ENCODE measurements around the gene ZNF831.

- TF ChIP-seq POLR2A (IDR thresholded peaks at IDR 0.05; ENCODE audit: low read depth, low read length) (no peak), POLR2AphosphoS5 (IDR thresholded peaks at IDR 0.05; ENCODE audit: low read depth, low read length) (no peak), SPI1 (IDR thresholded peaks at IDR 0.05; ENCODE audit: low read depth, low read length) (no peak), TAF1 (IDR thresholded peaks at IDR 0.05; ENCODE audit: low read depth, low read length) (no peak), POU2F2 (IDR thresholded peaks at IDR 0.05; ENCODE audit: low read depth, low read length) (no peak), PAX5 (IDR thresholded peaks at IDR 0.05; ENCODE audit: insufficient read depth, low read length, severe bottlenecking) (no peak)
Measured at GRCh38 chr20:59219211-59219610, 55.6 kb downstream of the ZNF831 start.

Data from GM12891 (cell line).